ENCODE results near the gene ADARB1. TPM values are rescaled to one million over a fixed set of nuclear protein-coding genes. Genes with fewer than 3 reads are reported as not detected.

Gene ADARB1
- total and polyA plus RNA-seq, 9 of the 15 experiments (the other 6 are each of a cell fraction or from before 2014, with no cell fraction given), result 6.7 to 16.0 (median 8.3) TPM

GRCh38 chr21:45152265-45152746 is 77.9 kb downstream of the ADARB1 start (continued):
- peak; percentile 49; the same call in 1 of the 2 replicates for TF ChIP-seq PBX2 (CRISPR knock-in tag; IDR thresholded peaks at IDR 0.05; ENCODE audit: low read depth)
- TF ChIP-seq PBX2 (tag; conservative IDR thresholded peaks at IDR 0.05; ENCODE audit: low read depth), result peak; percentile 96
- TF ChIP-seq ZNF780A (CRISPR knock-in tag; IDR thresholded peaks at IDR 0.05), result no peak
- no peak for TF ChIP-seq E2F3 (CRISPR knock-in tag; IDR thresholded peaks at IDR 0.05)
- no peak for TF ChIP-seq PURB (CRISPR knock-in tag; IDR thresholded peaks at IDR 0.05; ENCODE audit: low read depth)
- TF ChIP-seq MTF1 (CRISPR knock-in tag; IDR thresholded peaks at IDR 0.05; ENCODE audit: borderline replicate concordance), result no peak
- TF ChIP-seq RFX1 (IDR thresholded peaks at IDR 0.05), result no peak
- no peak for TF ChIP-seq SUPT5H (IDR thresholded peaks at IDR 0.05)
- TF ChIP-seq LEF1 (IDR thresholded peaks at IDR 0.05), result 0 out of 2 replicates have a peak, but pooled peaks have one; percentile 57
- no peak for TF ChIP-seq PML (IDR thresholded peaks at IDR 0.05; ENCODE audit: low read length)
- no peak for TF ChIP-seq CHAMP1 (IDR thresholded peaks at IDR 0.05)
- no peak; the same call in 1 of the 2 replicates for TF ChIP-seq C11orf30 (IDR thresholded peaks at IDR 0.05; ENCODE audit: low read depth)
- TF ChIP-seq CCAR2 (IDR thresholded peaks at IDR 0.05; ENCODE audit: low read depth, low read length), result no peak
- TF ChIP-seq ARHGAP35 (IDR thresholded peaks at IDR 0.05; ENCODE audit: partially characterized antibody), result no peak
- no peak for TF ChIP-seq NFATC3 (IDR thresholded peaks at IDR 0.05)
- TF ChIP-seq NONO (IDR thresholded peaks at IDR 0.05; ENCODE audit: low read depth in 2 of 2, low read length in 1 of 2), result no peak
- no peak for TF ChIP-seq HSF4 (CRISPR knock-in tag; IDR thresholded peaks at IDR 0.05; ENCODE audit: borderline replicate concordance)
- no peak for TF ChIP-seq THRAP3 (IDR thresholded peaks at IDR 0.05; ENCODE audit: borderline replicate concordance)
- peak; percentile 48; the same call in 1 of the 2 replicates for TF ChIP-seq SPI1 (IDR thresholded peaks at IDR 0.05; ENCODE audit: borderline replicate concordance, low read depth, low read length)
- no peak for TF ChIP-seq ILF3 (IDR thresholded peaks at IDR 0.05; ENCODE audit: borderline replicate concordance)
- no peak for TF ChIP-seq AFF1 (IDR thresholded peaks at IDR 0.05; ENCODE audit: low read depth in 1 of 2, partially characterized antibody in 2 of 2)
- TF ChIP-seq SNIP1 (IDR thresholded peaks at IDR 0.05; ENCODE audit: low read depth), result peak; percentile 63; the same call in 1 of the 2 replicates

Data from K562 (cell line).